ENCODE measurements around the gene DPF3. TPM values are rescaled to one million over a fixed set of nuclear protein-coding genes. Genes with fewer than 3 reads are reported as not detected.

The DPF3 gene
- total RNA-seq, 1 experiment from 2014 or later: 0.31 TPM

DNA sequence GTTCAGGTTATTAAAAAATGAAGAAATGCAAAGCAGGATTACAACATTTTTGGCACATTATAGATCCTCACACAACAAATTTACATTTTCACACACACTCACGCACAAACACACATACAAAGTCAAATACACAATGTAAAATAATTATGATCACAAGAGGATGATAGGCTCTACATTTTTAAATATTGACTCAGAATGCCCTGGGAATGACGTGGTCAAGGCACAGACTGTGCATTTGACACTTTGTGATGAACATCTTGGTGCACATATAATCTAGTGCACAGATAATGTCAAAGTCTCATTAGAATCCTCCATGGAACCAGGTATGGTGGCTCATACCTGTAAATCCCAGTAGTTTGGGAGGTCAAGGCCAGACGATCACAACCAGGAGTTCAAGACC is 49.4 kb downstream of the DPF3 start:
- ATAC-seq (no peak), DNase-seq (ENCODE audit: low spot score) (no peak)
- Mint-ChIP-seq H3K36me3 (no peaks in the 10 kb centered on the region), H3K9me3 (no peaks in the 10 kb centered on the region), H3K4me3 (no peak overlapping the region), H3K4me1 (no peaks in the 10 kb centered on the region), H3K27ac (no peak overlapping the region), H3K27me3 (ENCODE audit: low read depth) (peaks cover 2% of the 10 kb centered on the region; the same call in 1 of the 2 replicates)
- CTCF ChIA-PET: no interaction called here
- POLR2A ChIA-PET: interaction anchor here (0.5 kb wide), 1 partner anchor 631 kb away, joined by 4 read pairs; no protein-coding TSS in a partner anchor
- TF ChIP-seq NR1H2 (CRISPR knock-in tag; IDR thresholded peaks at IDR 0.05): no peak
- no peak for TF ChIP-seq RORB (CRISPR knock-in tag; IDR thresholded peaks at IDR 0.05)
- TF ChIP-seq, protein P1, sequence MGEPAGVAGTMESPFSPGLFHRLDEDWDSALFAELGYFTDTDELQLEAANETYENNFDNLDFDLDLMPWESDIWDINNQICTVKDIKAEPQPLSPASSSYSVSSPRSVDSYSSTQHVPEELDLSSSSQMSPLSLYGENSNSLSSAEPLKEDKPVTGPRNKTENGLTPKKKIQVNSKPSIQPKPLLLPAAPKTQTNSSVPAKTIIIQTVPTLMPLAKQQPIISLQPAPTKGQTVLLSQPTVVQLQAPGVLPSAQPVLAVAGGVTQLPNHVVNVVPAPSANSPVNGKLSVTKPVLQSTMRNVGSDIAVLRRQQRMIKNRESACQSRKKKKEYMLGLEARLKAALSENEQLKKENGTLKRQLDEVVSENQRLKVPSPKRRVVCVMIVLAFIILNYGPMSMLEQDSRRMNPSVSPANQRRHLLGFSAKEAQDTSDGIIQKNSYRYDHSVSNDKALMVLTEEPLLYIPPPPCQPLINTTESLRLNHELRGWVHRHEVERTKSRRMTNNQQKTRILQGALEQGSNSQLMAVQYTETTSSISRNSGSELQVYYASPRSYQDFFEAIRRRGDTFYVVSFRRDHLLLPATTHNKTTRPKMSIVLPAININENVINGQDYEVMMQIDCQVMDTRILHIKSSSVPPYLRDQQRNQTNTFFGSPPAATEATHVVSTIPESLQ (CRISPR knock-in tag; IDR thresholded peaks at IDR 0.05): no peak
- TF ChIP-seq ELF4 (CRISPR knock-in tag; IDR thresholded peaks at IDR 0.05; ENCODE audit: low read depth): no peak
- no peak for TF ChIP-seq ZNF317 (CRISPR knock-in tag; IDR thresholded peaks at IDR 0.05; ENCODE audit: borderline replicate concordance, low read depth)
- no peak for TF ChIP-seq TP53 (CRISPR knock-in tag; IDR thresholded peaks at IDR 0.05)
- TF ChIP-seq, protein P2, sequence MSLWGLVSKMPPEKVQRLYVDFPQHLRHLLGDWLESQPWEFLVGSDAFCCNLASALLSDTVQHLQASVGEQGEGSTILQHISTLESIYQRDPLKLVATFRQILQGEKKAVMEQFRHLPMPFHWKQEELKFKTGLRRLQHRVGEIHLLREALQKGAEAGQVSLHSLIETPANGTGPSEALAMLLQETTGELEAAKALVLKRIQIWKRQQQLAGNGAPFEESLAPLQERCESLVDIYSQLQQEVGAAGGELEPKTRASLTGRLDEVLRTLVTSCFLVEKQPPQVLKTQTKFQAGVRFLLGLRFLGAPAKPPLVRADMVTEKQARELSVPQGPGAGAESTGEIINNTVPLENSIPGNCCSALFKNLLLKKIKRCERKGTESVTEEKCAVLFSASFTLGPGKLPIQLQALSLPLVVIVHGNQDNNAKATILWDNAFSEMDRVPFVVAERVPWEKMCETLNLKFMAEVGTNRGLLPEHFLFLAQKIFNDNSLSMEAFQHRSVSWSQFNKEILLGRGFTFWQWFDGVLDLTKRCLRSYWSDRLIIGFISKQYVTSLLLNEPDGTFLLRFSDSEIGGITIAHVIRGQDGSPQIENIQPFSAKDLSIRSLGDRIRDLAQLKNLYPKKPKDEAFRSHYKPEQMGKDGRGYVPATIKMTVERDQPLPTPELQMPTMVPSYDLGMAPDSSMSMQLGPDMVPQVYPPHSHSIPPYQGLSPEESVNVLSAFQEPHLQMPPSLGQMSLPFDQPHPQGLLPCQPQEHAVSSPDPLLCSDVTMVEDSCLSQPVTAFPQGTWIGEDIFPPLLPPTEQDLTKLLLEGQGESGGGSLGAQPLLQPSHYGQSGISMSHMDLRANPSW (CRISPR knock-in tag; conservative IDR thresholded peaks at IDR 0.05; ENCODE audit: low read depth): no peak
- TF ChIP-seq TCF7 (CRISPR knock-in tag; IDR thresholded peaks at IDR 0.05; ENCODE audit: low read depth): no peak
- TF ChIP-seq, protein P3, sequence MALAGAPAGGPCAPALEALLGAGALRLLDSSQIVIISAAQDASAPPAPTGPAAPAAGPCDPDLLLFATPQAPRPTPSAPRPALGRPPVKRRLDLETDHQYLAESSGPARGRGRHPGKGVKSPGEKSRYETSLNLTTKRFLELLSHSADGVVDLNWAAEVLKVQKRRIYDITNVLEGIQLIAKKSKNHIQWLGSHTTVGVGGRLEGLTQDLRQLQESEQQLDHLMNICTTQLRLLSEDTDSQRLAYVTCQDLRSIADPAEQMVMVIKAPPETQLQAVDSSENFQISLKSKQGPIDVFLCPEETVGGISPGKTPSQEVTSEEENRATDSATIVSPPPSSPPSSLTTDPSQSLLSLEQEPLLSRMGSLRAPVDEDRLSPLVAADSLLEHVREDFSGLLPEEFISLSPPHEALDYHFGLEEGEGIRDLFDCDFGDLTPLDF (CRISPR knock-in tag; IDR thresholded peaks at IDR 0.05): no peak
- no peak for TF ChIP-seq OVOL2 (CRISPR knock-in tag; IDR thresholded peaks at IDR 0.05; ENCODE audit: borderline replicate concordance)
- TF ChIP-seq ZNF219 (CRISPR knock-in tag; IDR thresholded peaks at IDR 0.05; ENCODE audit: borderline replicate concordance): no peak
- TF ChIP-seq NFATC4 (CRISPR knock-in tag; IDR thresholded peaks at IDR 0.05): no peak
- TF ChIP-seq TEAD1 (CRISPR knock-in tag; IDR thresholded peaks at IDR 0.05): no peak
- TF ChIP-seq, protein P4, sequence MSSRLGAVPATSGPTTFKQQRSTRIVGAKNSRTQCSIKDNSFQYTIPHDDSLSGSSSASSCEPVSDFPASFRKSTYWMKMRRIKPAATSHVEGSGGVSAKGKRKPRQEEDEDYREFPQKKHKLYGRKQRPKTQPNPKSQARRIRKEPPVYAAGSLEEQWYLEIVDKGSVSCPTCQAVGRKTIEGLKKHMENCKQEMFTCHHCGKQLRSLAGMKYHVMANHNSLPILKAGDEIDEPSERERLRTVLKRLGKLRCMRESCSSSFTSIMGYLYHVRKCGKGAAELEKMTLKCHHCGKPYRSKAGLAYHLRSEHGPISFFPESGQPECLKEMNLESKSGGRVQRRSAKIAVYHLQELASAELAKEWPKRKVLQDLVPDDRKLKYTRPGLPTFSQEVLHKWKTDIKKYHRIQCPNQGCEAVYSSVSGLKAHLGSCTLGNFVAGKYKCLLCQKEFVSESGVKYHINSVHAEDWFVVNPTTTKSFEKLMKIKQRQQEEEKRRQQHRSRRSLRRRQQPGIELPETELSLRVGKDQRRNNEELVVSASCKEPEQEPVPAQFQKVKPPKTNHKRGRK (CRISPR knock-in tag; IDR thresholded peaks at IDR 0.05; ENCODE audit: borderline replicate concordance): no peak
- TF ChIP-seq, protein P5, sequence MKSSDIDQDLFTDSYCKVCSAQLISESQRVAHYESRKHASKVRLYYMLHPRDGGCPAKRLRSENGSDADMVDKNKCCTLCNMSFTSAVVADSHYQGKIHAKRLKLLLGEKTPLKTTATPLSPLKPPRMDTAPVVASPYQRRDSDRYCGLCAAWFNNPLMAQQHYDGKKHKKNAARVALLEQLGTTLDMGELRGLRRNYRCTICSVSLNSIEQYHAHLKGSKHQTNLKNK (CRISPR knock-in tag; IDR thresholded peaks at IDR 0.05): no peak

DNA sequence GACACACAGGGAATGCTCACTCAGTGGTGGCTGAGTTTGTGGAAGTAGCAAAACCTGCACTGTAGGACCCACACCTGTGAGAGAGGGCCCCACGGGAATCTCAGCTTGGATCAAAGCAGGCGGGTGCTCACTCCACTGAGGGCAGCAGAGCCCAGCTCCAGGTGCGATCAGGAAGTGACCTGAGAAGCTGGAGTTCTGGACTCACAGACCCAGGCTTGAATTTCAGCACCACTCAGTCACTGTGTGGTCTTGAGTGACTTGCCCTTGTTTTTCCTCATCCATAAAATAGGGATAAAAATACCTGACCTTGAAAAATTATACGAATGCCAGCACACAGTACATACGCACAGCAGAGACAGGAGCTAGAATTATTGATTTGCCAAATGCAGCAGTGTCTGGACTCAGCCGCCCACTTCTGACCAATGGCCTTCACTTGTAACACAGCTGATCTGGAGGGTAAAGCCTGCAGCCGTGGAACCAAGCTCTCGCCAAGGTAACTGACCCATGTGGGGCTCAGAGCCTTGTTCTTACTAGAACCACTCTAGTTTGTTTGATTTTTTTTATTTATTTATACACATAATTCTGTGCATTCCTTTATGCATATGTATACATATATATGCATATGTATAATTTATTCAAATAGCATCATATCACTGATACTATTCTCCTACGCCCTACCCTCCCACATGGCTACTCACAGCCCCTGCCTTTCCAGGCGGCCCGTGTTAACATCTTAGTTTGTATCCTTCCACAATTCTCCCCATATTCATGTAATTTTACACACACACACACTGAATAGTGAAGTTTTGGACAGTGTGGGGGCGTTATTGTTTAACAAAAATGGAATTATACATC is 53.9 kb downstream of the DPF3 start:
- no peak overlapping the region for H3K4me3 Mint-ChIP-seq
- no peaks in the 10 kb centered on the region for H3K36me3 Mint-ChIP-seq
- CTCF ChIA-PET: interaction anchor here (1.2 kb wide), 1 partner anchor 9 kb away, joined by 3 read pairs; no protein-coding TSS in a partner anchor
- no peak for DNase-seq (ENCODE audit: low spot score)
- H3K4me1 Mint-ChIP-seq: no peaks in the 10 kb centered on the region
- ATAC-seq: no peak
- no peak overlapping the region for H3K27ac Mint-ChIP-seq
- POLR2A ChIA-PET: interaction anchor here (0.7 kb wide), 1 partner anchor 14 kb away, joined by 4 read pairs; no protein-coding TSS in a partner anchor
- H3K9me3 Mint-ChIP-seq: no peaks in the 10 kb centered on the region
- peaks cover 2% of the 10 kb centered on the region; the same call in 1 of the 2 replicates for H3K27me3 Mint-ChIP-seq (ENCODE audit: low read depth)
- TF ChIP-seq, protein P6, sequence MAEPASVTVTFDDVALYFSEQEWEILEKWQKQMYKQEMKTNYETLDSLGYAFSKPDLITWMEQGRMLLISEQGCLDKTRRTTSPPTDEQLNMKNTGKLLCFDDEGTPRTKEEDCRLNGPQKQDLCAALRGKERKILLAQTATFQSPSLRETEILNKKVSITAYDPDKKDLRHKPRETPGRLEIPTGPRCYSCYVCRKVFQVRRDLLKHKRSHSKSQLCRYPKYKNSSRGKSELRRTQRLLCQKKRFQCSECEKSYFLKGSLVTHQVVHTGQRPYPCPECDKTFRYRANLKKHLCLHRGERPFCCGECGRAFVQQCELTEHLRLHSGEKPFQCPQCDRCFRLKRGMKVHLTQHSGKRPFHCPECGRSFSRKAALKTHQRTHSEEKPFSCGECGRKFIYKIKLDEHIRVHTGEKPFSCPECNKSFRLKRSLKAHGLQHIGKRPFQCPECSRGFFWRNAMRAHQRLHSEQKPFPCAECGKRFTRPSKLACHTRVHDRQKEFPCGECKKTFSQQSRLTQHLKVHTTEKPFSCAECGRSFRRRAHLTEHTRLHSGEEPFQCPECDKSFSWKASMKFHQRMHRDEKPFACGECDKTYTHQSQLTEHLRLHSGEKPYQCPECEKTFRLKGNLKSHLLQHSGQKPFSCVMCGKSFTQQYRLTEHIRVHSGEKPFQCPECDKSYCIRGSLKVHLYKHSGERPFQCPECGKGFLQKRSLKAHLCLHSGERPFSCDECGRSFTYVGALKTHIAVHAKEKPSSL (CRISPR knock-in tag; conservative IDR thresholded peaks at IDR 0.05): no peak
- TF ChIP-seq, protein P7, sequence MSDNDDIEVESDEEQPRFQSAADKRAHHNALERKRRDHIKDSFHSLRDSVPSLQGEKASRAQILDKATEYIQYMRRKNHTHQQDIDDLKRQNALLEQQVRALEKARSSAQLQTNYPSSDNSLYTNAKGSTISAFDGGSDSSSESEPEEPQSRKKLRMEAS (CRISPR knock-in tag; IDR thresholded peaks at IDR 0.05): no peak
- TF ChIP-seq RELA (CRISPR knock-in tag; IDR thresholded peaks at IDR 0.05; ENCODE audit: borderline replicate concordance): no peak
- TF ChIP-seq, protein P8, sequence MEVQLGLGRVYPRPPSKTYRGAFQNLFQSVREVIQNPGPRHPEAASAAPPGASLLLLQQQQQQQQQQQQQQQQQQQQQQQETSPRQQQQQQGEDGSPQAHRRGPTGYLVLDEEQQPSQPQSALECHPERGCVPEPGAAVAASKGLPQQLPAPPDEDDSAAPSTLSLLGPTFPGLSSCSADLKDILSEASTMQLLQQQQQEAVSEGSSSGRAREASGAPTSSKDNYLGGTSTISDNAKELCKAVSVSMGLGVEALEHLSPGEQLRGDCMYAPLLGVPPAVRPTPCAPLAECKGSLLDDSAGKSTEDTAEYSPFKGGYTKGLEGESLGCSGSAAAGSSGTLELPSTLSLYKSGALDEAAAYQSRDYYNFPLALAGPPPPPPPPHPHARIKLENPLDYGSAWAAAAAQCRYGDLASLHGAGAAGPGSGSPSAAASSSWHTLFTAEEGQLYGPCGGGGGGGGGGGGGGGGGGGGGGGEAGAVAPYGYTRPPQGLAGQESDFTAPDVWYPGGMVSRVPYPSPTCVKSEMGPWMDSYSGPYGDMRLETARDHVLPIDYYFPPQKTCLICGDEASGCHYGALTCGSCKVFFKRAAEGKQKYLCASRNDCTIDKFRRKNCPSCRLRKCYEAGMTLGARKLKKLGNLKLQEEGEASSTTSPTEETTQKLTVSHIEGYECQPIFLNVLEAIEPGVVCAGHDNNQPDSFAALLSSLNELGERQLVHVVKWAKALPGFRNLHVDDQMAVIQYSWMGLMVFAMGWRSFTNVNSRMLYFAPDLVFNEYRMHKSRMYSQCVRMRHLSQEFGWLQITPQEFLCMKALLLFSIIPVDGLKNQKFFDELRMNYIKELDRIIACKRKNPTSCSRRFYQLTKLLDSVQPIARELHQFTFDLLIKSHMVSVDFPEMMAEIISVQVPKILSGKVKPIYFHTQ (CRISPR knock-in tag; IDR thresholded peaks at IDR 0.05): no peak
- no peak for TF ChIP-seq ESRRA (CRISPR knock-in tag; IDR thresholded peaks at IDR 0.05; ENCODE audit: borderline replicate concordance)
